ENCODE measurements around the gene NISCH. TPM values are rescaled to one million over a fixed set of nuclear protein-coding genes. Genes with fewer than 3 reads are reported as not detected.

Gene NISCH
- total RNA-seq, 6 experiments from 2014 or later: 46.4 to 62.5 (median 55.8) TPM

DNA sequence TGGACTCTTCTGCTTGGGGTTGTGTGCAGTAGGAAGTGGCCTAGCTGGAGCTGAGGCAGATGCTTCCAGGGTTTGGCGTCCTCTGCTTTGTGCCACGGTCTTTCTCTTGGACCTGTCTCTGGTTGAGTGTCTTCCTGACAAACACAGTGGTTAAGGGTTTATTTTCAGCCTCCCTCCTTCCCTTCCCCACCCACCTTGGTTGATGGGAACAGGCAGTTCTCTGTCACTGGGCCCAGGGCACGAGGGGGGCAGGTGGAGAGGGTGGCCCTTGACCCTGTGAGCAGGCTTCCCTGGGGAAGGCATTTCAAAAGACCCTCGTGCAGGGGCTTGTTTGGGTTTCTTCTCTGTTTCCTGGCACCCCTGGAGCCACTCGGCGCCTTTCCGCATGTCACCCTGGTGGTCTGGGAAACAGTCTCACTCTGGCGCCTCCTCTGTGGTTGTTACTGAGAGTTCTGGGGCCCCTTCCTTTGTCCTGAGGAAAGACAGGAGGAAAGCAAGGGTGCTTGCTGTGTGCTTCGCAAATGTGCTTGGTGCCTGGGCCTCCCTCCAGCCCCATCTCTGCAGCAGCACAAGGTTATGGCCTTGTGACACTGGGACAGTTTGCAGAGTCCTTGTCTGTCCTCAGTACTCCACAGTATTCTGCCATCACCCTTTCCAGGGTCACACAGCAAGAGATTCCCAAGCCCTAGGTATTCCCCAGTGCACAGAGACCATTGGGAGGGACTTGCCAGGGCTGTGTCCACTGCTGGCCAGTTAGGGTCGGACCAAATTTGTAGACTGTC lies 29.5 kb downstream of the NISCH start:
- Mint-ChIP-seq H3K27me3 (ENCODE audit: insufficient read depth) (peaks cover 2% of the 10 kb centered on the region), H3K36me3 (ENCODE audit: low read depth) (peaks cover 23% of the 10 kb centered on the region), H3K4me1 (ENCODE audit: low read depth) (peaks cover 27% of the 10 kb centered on the region), H3K27ac (no peak overlapping the region), H3K4me3 (no peak overlapping the region), H3K9me3 (no peaks in the 10 kb centered on the region)
- TF ChIP-seq, protein P1, sequence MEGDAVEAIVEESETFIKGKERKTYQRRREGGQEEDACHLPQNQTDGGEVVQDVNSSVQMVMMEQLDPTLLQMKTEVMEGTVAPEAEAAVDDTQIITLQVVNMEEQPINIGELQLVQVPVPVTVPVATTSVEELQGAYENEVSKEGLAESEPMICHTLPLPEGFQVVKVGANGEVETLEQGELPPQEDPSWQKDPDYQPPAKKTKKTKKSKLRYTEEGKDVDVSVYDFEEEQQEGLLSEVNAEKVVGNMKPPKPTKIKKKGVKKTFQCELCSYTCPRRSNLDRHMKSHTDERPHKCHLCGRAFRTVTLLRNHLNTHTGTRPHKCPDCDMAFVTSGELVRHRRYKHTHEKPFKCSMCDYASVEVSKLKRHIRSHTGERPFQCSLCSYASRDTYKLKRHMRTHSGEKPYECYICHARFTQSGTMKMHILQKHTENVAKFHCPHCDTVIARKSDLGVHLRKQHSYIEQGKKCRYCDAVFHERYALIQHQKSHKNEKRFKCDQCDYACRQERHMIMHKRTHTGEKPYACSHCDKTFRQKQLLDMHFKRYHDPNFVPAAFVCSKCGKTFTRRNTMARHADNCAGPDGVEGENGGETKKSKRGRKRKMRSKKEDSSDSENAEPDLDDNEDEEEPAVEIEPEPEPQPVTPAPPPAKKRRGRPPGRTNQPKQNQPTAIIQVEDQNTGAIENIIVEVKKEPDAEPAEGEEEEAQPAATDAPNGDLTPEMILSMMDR (IDR thresholded peaks at IDR 0.05): no peak
- no peak for DNase-seq

DNA sequence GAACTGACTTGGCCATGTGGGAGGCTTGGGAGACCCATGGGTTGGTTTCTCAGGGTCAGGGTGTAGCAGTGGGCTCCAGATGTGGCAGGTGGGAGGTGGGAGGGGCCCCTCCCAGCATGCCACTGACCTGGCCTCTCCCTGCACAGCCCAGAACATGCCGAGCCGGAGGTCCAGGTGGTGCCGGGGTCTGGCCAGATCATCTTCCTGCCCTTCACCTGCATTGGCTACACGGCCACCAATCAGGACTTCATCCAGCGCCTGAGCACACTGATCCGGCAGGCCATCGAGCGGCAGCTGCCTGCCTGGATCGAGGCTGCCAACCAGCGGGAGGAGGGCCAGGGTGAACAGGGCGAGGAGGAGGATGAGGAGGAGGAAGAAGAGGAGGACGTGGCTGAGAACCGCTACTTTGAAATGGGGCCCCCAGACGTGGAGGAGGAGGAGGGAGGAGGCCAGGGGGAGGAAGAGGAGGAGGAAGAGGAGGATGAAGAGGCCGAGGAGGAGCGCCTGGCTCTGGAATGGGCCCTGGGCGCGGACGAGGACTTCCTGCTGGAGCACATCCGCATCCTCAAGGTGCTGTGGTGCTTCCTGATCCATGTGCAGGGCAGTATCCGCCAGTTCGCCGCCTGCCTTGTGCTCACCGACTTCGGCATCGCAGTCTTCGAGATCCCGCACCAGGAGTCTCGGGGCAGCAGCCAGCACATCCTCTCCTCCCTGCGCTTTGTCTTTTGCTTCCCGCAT lies 31.8 kb downstream of the NISCH start:
- Mint-ChIP-seq H3K9me3 (no peaks in the 10 kb centered on the region), H3K27me3 (ENCODE audit: insufficient read depth) (peaks cover 2% of the 10 kb centered on the region), H3K4me1 (ENCODE audit: low read depth) (peaks cover 41% of the 10 kb centered on the region), H3K27ac (no peak overlapping the region), H3K4me3 (no peak overlapping the region), H3K36me3 (ENCODE audit: low read depth) (peaks cover 10% of the 10 kb centered on the region; the same call in 1 of the 2 replicates)
- TF ChIP-seq, protein P1 (IDR thresholded peaks at IDR 0.05): no peak
- no peak for DNase-seq

DNA sequence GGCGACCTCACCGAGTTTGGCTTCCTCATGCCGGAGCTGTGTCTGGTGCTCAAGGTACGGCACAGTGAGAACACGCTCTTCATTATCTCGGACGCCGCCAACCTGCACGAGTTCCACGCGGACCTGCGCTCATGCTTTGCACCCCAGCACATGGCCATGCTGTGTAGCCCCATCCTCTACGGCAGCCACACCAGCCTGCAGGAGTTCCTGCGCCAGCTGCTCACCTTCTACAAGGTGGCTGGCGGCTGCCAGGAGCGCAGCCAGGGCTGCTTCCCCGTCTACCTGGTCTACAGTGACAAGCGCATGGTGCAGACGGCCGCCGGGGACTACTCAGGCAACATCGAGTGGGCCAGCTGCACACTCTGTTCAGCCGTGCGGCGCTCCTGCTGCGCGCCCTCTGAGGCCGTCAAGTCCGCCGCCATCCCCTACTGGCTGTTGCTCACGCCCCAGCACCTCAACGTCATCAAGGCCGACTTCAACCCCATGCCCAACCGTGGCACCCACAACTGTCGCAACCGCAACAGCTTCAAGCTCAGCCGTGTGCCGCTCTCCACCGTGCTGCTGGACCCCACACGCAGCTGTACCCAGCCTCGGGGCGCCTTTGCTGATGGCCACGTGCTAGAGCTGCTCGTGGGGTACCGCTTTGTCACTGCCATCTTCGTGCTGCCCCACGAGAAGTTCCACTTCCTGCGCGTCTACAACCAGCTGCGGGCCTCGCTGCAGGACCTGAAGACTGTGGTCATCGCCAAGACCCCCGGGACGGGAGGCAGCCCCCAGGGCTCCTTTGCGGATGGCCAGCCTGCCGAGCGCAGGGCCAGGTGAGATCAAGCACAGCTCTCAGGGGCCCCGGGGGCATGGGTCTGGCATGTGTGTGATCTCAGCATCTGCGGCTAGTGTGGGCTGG lies 32.6 kb downstream of the NISCH start:
- H3K9me3 Mint-ChIP-seq: no peaks in the 10 kb centered on the region
- H3K36me3 Mint-ChIP-seq (ENCODE audit: low read depth): peaks cover 12% of the 10 kb centered on the region
- TF ChIP-seq, protein P1 (IDR thresholded peaks at IDR 0.05): no peak
- no peak for DNase-seq
- peaks cover 2% of the 10 kb centered on the region; the same call in 1 of the 2 replicates for H3K27me3 Mint-ChIP-seq (ENCODE audit: insufficient read depth)
- peaks cover 34% of the 10 kb centered on the region for H3K4me1 Mint-ChIP-seq (ENCODE audit: low read depth)
- H3K4me3 Mint-ChIP-seq: no peak overlapping the region
- no peak overlapping the region for H3K27ac Mint-ChIP-seq

DNA sequence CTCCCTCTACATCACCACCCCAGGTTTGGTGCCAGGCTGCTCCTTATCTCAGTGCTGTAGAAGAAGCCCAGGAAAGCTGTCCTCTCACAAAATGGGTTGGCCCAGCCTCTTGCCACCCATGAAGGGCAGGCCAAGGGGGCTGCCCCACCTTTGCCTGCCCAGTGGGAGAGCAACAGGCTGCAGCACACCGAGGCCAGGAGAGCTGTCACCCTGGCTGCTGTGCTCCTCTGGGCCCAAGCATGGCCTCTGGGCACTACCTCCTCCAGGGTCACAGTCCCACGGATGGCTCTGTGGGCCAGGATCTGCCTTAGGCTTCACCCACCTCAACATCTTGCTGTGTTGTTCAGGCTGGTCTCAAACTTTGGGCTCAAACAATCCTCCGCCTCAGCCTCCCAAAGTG lies 33.3 kb downstream of the NISCH start:
- no peaks in the 10 kb centered on the region for H3K9me3 Mint-ChIP-seq
- H3K4me1 Mint-ChIP-seq (ENCODE audit: low read depth): peaks cover 26% of the 10 kb centered on the region
- H3K27me3 Mint-ChIP-seq (ENCODE audit: insufficient read depth): peaks cover 2% of the 10 kb centered on the region; the same call in 1 of the 2 replicates
- TF ChIP-seq, protein P1 (IDR thresholded peaks at IDR 0.05): no peak
- H3K27ac Mint-ChIP-seq: no peak overlapping the region
- H3K36me3 Mint-ChIP-seq (ENCODE audit: low read depth): peaks cover 12% of the 10 kb centered on the region
- H3K4me3 Mint-ChIP-seq: no peak overlapping the region
- no peak for DNase-seq

DNA sequence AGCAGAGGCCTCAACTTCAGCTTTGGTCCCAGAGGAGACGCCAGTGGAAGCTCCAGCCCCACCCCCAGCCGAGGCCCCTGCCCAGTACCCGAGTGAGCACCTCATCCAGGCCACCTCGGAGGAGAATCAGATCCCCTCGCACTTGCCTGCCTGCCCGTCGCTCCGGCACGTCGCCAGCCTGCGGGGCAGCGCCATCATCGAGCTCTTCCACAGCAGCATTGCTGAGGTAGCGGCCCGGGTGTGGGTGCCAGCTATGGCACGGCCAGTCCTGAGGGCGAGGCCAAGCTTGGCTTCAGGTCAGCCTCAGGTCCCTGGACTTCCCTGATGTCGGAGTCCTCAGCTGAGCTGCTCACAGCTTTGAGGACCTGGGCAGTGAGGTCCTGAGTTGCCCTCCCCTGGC lies 34.0 kb downstream of the NISCH start:
- Mint-ChIP-seq H3K27ac (no peak overlapping the region), H3K4me1 (ENCODE audit: low read depth) (peaks cover 19% of the 10 kb centered on the region), H3K36me3 (ENCODE audit: low read depth) (peaks cover 12% of the 10 kb centered on the region), H3K4me3 (no peak overlapping the region), H3K9me3 (no peaks in the 10 kb centered on the region), H3K27me3 (ENCODE audit: insufficient read depth) (peaks cover 2% of the 10 kb centered on the region; the same call in 1 of the 2 replicates)
- TF ChIP-seq, protein P1 (IDR thresholded peaks at IDR 0.05): no peak
- no peak for DNase-seq
